Heart left ventricle (tissue), 16 donors: Measurements from ENCODE around the gene DNAH3. TPM values are rescaled to one million over a fixed set of nuclear protein-coding genes. Genes with fewer than 3 reads are reported as not detected.
"Not testable (repeated sequence)": the region's sequence is repeated elsewhere in the genome, so short reads cannot be mapped to it uniquely, and the experiment has no call there.

Experiments used
- ATAC-seq, 4 donors: fragments of 200-7000 bp; cut with Tn5 transposase; one replicate each; pipeline ENCODE4 v1.9.1; 2020 to 2022; ENCODE audit warnings: moderate library complexity in 4 of 4, mild to moderate bottlenecking in 3 of 4, moderate number of reproducible peaks in 1 of 4
- DNase-seq, 5 donors: peaks; one replicate each; pipeline ENCODE4 v3.0.0-alpha.2; 2020
- H3K27ac ChIP-seq, 12 donors: fragments of 200-600 bp; sonication (generic) in 4 of 12; one replicate each; pipeline versions ENCODE4 v1.5.0 to v1.8.0; 2016 to 2022; ENCODE audit warnings: mild to moderate bottlenecking in 2 of 12
- H3K27me3 ChIP-seq, 9 donors: fragments of 200-600 bp; sonication (generic) in 2 of 9; one replicate each; pipeline versions ENCODE4 v1.5.1 to v1.8.0; 2016 to 2022; ENCODE audit warnings: mild to moderate bottlenecking in 3 of 9
- H3K36me3 ChIP-seq, 9 donors: fragments of 200-600 bp; sonication (generic) in 2 of 9; one replicate each; pipeline versions ENCODE4 v1.5.0 to v1.8.0; 2018 to 2022; ENCODE audit warnings: mild to moderate bottlenecking in 2 of 9
- H3K4me1 ChIP-seq, 12 donors: fragments of 200-600 bp; sonication (generic) in 4 of 12; one replicate each; pipeline versions ENCODE4 v1.5.0 to v1.8.0; 2016 to 2022; ENCODE audit warnings: mild to moderate bottlenecking in 3 of 12
- H3K4me3 ChIP-seq, 12 donors: fragments of 200-600 bp; sonication (generic) in 4 of 12; one replicate each; pipeline versions ENCODE4 v1.5.0 to v1.8.0; 2017 to 2022; ENCODE audit warnings: mild to moderate bottlenecking in 9 of 12, moderate library complexity in 4 of 12
- H3K9me3 ChIP-seq, 12 donors: fragments of 200-600 bp; sonication (generic) in 4 of 12; one replicate each; pipeline versions ENCODE4 v1.5.0 to v1.8.0; 2016 to 2022; ENCODE audit warnings: mild to moderate bottlenecking in 1 of 12
- POLR2A ChIP-seq, 2 donors: fragments of 450-650 bp; IDR thresholded peaks; one replicate each; pipeline ENCODE4 v1.6.1; 2017; ENCODE audit warnings: antibody characterized with exemption in 2 of 2, mild to moderate bottlenecking in 2 of 2, moderate library complexity in 2 of 2
- WGBS, 4 donors: extraction: QIAGEN DNeasy Blood & Tissue Kit in 2 of 4; methylation state at CpG; one replicate each; pipeline versions ENCODE4 v1.1.5 to v1.1.7; 2013 to 2018; 5-methylcytosine and 5-hydroxymethylcytosine counted together
- intact Hi-C, 10 donors: fragments of 100-400 bp; cut with DNase I; formaldehyde crosslinking; loops; one replicate each; pipeline versions ENCODE4 v1.11.1 to v1.14.2; 2022
- polyA plus RNA-seq, 2 donors: library from polyadenylated mRNA; stranded (reverse); fragments of 200-250 nt; gene quantifications; one replicate each; pipeline ENCODE4 v1.2.3, GENCODE V29; 2013
- total RNA-seq, 9 donors: library from RNA; depleted of rRNA in 2 of 9; stranded (reverse); fragments of >200 nt in 2 of 9; fragmentation: NEBNext Ultra II Directional in 3 of 9; extraction: Animal tissue kit (Norgen Biotek cat#: 25700) in 3 of 9; gene quantifications; one replicate each; pipeline versions ENCODE4 v1.1.0 to v1.2.4, GENCODE V29; 2016 to 2023
- TF ChIP-seq, protein P1 (sequence below), 12 donors: fragments of 200-600 bp; sonication (generic) in 4 of 12; IDR thresholded peaks; one replicate each; pipeline versions ENCODE4 v1.5.0 to v1.8.0; 2018 to 2022; ENCODE audit warnings: antibody characterized with exemption in 12 of 12, mild to moderate bottlenecking in 5 of 12
- donor health status: ischemic (EF 13 %, LVEDD 7.1; RV severe dilation, severe dysfunction).
- donor health status: healthy with polysubstance abuse.
- donor health status: DM: no; HTN: yes; CAD: no.
- donor health status: DM: no; HTN: no; CAD: no.
- donor health status: ischemic (EF 25% LVEDD 6.9; RV normal size, moderate dysfunction).
- donor health status: ischemic (EF 25% LVEDD 5.7; RV mildly dilated, moderate dysfunction).
- donor health status: healthy.
- donor health status: DM: yes; HTN: yes; CAD: no.
- donor health status: ischemic (EF 35%, LVEDD 5.7; RV mildly dilated, moderate dysfunction).
- donor health status: nonischemic (EF 11% LVEDD 7.7; RV severe dilation, severe dysfunction).
- donor health status: DM: yes; HTN: yes; CAD: no.
- donor health status: PGD.
- donor health status: ischemic (EF 29% LVEDD 5.4; RV normal size, mild dysfunction).
- donor health status: nonischemic (EF 23%, LVEDD 6.1; RV moderate dilation, normal function).

The DNAH3 gene
- total and polyA plus RNA-seq, 11 donors: 0.01 to 2.0 (median 0.87) TPM

DNA sequence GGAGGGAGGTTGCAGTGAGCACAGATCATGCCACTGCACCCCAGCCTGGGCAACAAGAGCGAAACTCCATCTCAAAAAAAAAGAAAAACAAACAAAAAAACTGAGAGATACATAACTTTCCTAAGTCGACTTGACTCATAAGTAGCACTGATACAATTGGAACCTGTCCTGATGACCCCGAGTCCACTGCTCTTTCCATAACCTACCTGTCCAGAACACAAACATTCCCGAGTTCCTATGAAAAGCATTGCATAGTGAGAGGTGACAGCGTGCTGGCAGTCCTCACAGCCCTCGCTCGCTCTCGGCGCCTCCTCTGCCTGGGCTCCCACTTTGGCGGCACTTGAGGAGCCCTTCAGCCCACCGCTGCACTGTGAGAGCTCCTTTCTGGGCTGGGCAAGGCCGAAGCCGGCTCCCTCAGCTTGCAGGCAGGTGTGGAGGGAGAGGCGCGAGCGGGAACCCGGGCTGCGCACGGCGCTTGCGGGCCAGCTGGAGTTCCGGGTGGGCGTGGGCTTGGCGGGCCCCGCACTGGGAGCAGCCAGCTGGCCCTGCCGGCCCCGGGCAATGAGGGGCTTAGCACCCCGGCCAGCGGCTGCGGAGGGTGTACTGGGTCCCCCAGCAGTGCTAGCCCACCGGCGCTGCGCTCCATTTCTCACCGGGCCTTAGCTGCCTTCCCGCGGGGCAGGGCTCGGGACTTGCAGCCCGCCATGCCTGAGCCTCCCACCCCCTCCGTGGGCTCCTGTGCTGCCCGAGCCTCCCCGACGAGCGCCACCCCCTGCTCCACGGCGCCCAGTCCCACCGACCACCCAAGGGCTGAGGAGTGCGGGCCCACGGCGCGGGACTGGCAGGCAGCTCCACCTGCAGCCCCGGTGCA is 1.7 kb upstream of the DNAH3 start:
- not testable (repeated sequence) for H3K36me3 ChIP-seq, H3K27ac ChIP-seq, H3K4me3 ChIP-seq, ATAC-seq, H3K9me3 ChIP-seq, H3K27me3 ChIP-seq, DNase-seq
- intact Hi-C loops: loop anchor here in 5 of 10 donors (5.0 to 10.0 kb wide), 5 partner anchors 152 to 1172 kb away; no protein-coding TSS in a partner anchor
- peaks cover 0 to 16% (median 5%) of the 10 kb centered on the region in 12 donors for H3K4me1 ChIP-seq
- WGBS, 4 donors: 78 to 86% (median 81%) methylated on average over 15 to 51 of the region's 51 CpGs

DNA sequence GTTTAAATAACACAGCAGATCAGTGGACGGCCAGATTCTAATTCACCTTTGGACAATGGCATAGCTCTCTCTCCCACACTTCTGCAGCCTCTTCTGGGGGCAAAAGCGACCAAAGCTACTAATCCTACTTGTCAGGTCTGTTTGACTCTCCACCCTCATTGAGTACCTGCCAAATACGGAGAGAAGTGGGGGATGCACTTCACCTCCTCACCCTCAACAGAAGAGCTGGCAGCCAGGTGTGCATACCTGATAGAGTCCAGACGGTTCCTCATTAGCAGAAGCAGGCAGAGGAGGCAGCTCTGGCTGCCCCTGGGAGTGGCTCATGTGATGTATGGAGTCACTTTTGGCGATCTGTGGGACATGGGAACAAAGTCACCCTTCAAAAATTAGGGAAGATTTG is 4.9 kb downstream of the DNAH3 start:
- WGBS, 4 donors: 66 to 80% (median 77%) methylated on average over 5 of the region's 5 CpGs
- intact Hi-C loops: no loop called here
- no peaks in the 10 kb centered on the region for H3K36me3 ChIP-seq
- no peak for DNase-seq
- peaks cover 0 to 4% (median 0%) of the 10 kb centered on the region in 9 donors for H3K27me3 ChIP-seq
- no peak for ATAC-seq
- TF ChIP-seq POLR2A (IDR thresholded peaks at IDR 0.05): no peak
- TF ChIP-seq, protein P1, sequence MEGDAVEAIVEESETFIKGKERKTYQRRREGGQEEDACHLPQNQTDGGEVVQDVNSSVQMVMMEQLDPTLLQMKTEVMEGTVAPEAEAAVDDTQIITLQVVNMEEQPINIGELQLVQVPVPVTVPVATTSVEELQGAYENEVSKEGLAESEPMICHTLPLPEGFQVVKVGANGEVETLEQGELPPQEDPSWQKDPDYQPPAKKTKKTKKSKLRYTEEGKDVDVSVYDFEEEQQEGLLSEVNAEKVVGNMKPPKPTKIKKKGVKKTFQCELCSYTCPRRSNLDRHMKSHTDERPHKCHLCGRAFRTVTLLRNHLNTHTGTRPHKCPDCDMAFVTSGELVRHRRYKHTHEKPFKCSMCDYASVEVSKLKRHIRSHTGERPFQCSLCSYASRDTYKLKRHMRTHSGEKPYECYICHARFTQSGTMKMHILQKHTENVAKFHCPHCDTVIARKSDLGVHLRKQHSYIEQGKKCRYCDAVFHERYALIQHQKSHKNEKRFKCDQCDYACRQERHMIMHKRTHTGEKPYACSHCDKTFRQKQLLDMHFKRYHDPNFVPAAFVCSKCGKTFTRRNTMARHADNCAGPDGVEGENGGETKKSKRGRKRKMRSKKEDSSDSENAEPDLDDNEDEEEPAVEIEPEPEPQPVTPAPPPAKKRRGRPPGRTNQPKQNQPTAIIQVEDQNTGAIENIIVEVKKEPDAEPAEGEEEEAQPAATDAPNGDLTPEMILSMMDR (IDR thresholded peaks at IDR 0.05): no peak
- H3K4me3 ChIP-seq: no peak overlapping the region
- H3K4me1 ChIP-seq: peaks cover 0 to 7% (median 4%) of the 10 kb centered on the region in 12 donors
- peaks cover 0 to 12% (median 0%) of the 10 kb centered on the region in 12 donors for H3K9me3 ChIP-seq
- no peak overlapping the region for H3K27ac ChIP-seq

DNA sequence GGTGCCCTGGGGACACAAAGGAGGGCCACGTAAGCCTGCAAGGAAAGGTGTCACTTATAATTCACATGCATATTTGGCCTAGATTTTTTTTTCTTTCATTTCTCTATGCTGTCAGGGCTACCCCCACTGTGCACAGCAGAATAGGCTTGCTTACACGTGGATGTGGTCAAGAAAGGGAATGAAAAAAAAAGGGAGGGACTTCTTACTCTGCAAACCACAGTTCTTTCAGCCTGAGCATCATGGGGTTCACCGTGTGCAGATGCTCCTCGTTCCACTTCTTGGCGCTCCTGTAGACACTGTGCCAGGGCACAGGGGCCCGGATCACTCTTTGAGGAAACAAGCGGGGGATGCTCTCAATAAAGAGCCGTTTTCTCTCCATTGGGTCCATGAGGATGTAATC is 16.6 kb downstream of the DNAH3 start:
- H3K27me3 ChIP-seq: no peaks in the 10 kb centered on the region
- H3K36me3 ChIP-seq: no peaks in the 10 kb centered on the region
- H3K9me3 ChIP-seq: no peaks in the 10 kb centered on the region
- intact Hi-C loops: no loop called here
- ATAC-seq: no peak
- no peak for DNase-seq
- 86 to 92% (median 88%) methylated on average over 8 of the region's 8 CpGs for whole genome bisulfite sequencing, 4 donors
- TF ChIP-seq, protein P1 (IDR thresholded peaks at IDR 0.05): no peak
- no peak for TF ChIP-seq POLR2A (IDR thresholded peaks at IDR 0.05)
- H3K27ac ChIP-seq: no peak overlapping the region
- no peaks in the 10 kb centered on the region for H3K4me1 ChIP-seq
- H3K4me3 ChIP-seq: no peak overlapping the region

DNA sequence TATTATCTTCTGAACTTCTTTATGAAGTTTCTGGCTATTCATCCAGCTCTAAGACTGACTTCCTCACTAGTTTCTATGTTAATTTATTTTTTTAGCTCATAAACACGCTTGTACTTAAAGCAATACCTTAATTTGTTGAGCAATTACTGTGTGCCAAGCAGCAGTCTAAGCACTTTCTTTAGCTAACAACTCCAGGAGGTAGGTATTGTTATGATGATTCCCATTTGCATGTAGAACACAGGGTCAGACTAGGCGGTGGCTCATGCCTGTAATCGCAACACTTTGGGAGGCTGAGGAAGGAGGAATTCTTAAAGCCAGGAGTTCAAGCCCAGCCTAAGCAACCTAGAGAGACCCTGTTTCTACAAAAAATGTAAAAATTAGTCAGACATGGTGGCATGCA is 19.8 kb downstream of the DNAH3 start:
- TF ChIP-seq, protein P1 (IDR thresholded peaks at IDR 0.05): no peak
- TF ChIP-seq POLR2A (IDR thresholded peaks at IDR 0.05): no peak
- intact Hi-C loops: no loop called here
- no peak for DNase-seq
- WGBS, 4 donors: 91 to 97% (median 93%) methylated on average over 3 of the region's 3 CpGs
- Histone ChIP-seq H3K4me3 (no peak overlapping the region), H3K36me3 (no peaks in the 10 kb centered on the region), H3K27me3 (no peaks in the 10 kb centered on the region), H3K9me3 (no peaks in the 10 kb centered on the region), H3K27ac (no peak overlapping the region), H3K4me1 (no peaks in the 10 kb centered on the region)
- ATAC-seq: no peak
